ENCODE results near the gene LCN1.

- TF ChIP-seq POLR2A (IDR thresholded peaks at IDR 0.05; ENCODE audit: low read length) (no peak), GATA1 (IDR thresholded peaks at IDR 0.05; ENCODE audit: low read depth, low read length) (no peak)
Observed at GRCh38 chr9:135524130-135524861, 3.1 kb downstream of the LCN1 start.

Data from erythroblast (primary cell).